GM12878 (cell line): ENCODE data around the gene PRDM2. TPM values are rescaled to one million over a fixed set of nuclear protein-coding genes. Genes with fewer than 3 reads are reported as not detected.

Experiments used
- ATAC-seq: fragments of 200-7000 bp; cut with Tn5 transposase; 3 replicates; pipeline ENCODE4 v1.9.1; 2020; ENCODE audit warnings: mild to moderate bottlenecking, moderate library complexity
- BruUV-seq: library from RNA; stranded (reverse); fragments of 400-500 nt; replicated peaks from 2 replicates; lab custom pipeline; 2021; lab: Mats Ljungman, UMichigan
- CTCF ChIA-PET: fragments of 300-600 bp; sonication (Branson Sonifier 250); formaldehyde crosslinking; extraction: SDS; loops from one replicate; lab custom pipeline; 2021; ENCODE audit warnings: inconsistent platforms; lab: Yijun Ruan, JAX
- POLR2A ChIA-PET: fragments of 350-600 bp; formaldehyde crosslinking; extraction: SDS; loops from one replicate; lab custom pipeline; 2021; ENCODE audit warnings: inconsistent platforms; lab: Charles Lee
- RAD21 ChIA-PET: fragments of 300-600 bp; sonication (Branson Sonifier 250); formaldehyde crosslinking; loops from one replicate; lab custom pipeline; 2023; ENCODE audit warnings: antibody characterized with exemption; ENCODE audit not compliant: unreplicated experiment; lab: Charles Lee
- SMC1A ChIA-PET: fragments of 300-600 bp; sonication (Branson Sonifier 250); formaldehyde crosslinking; loops from one replicate; lab custom pipeline; 2023; ENCODE audit not compliant: unreplicated experiment, uncharacterized antibody; lab: Charles Lee
- DNase-seq: peaks from one replicate; pipeline ENCODE4 v3.0.0-alpha.2; 2011; ENCODE audit warnings: low read depth, low spot score
- FAIRE-seq: peaks from 3 replicates; lab custom pipeline; 2011; peaks lifted over from hg19 to GRCh38; lab: Jason Lieb, UNC
- H2AFZ ChIP-seq: 2 replicates; pipeline ENCODE4 v1.6.0; 2011; ENCODE audit warnings: low read depth, low read length, control low read depth; ENCODE audit not compliant: control insufficient read depth
- H3K27ac ChIP-seq: 2 replicates; pipeline ENCODE4 v1.5.1; 2011; ENCODE audit warnings: control low read depth; ENCODE audit not compliant: control insufficient read depth, insufficient read depth
- H3K27me3 ChIP-seq, 2 experiments: replicated peaks in 1 of 2; 2 replicates each; pipeline versions ENCODE4 v1.6.0 to v1.6.1; 2011; ENCODE audit warnings: low read length in 1 of 2; ENCODE audit not compliant: control insufficient read depth in 2 of 2, insufficient read depth in 2 of 2
- H3K36me3 ChIP-seq, 2 experiments: 2 replicates each; pipeline ENCODE4 v1.5.1; 2011; ENCODE audit warnings: low read length in 1 of 2; ENCODE audit not compliant: control insufficient read depth in 2 of 2, insufficient read depth in 2 of 2
- H3K4me1 ChIP-seq: 2 replicates; pipeline ENCODE4 v1.6.1; 2011; ENCODE audit warnings: mild to moderate bottlenecking, low read length, moderate library complexity, mixed read lengths; ENCODE audit not compliant: control insufficient read depth, insufficient read depth
- H3K4me2 ChIP-seq: 2 replicates; pipeline ENCODE4 v1.6.0; 2011; ENCODE audit warnings: control low read depth; ENCODE audit not compliant: control insufficient read depth, insufficient read depth
- H3K4me3 ChIP-seq: fragments of 200-600 bp; sonication (generic); 2 replicates; pipeline ENCODE4 v1.5.1; 2016
- H3K79me2 ChIP-seq: 2 replicates; pipeline ENCODE4 v1.6.0; 2011; ENCODE audit warnings: low read length; ENCODE audit not compliant: control insufficient read depth, insufficient read depth
- H3K9ac ChIP-seq: 2 replicates; pipeline ENCODE4 v1.8.0; 2011; ENCODE audit warnings: low read length, control low read depth, mixed read lengths; ENCODE audit not compliant: control insufficient read depth, insufficient read depth
- H3K9me3 ChIP-seq: replicated peaks from 3 replicates; pipeline ENCODE4 v1.5.1; 2011; ENCODE audit warnings: mild to moderate bottlenecking, low read length; ENCODE audit not compliant: control insufficient read depth, insufficient read depth
- H4K20me1 ChIP-seq: 2 replicates; pipeline ENCODE4 v1.6.0; 2011; ENCODE audit not compliant: control insufficient read depth, insufficient read depth
- BRCA1 ChIP-seq: IDR thresholded peaks from 2 replicates; pipeline ENCODE4 v1.6.1; 2011; ENCODE audit warnings: low read depth, low read length, improper control_type of control experiment
- CBX3 ChIP-seq: fragments of 200-600 bp; sonication (generic); IDR thresholded peaks from 2 replicates; pipeline ENCODE4 v1.6.1; 2016; ENCODE audit warnings: low read depth, borderline replicate concordance
- CHD2 ChIP-seq: IDR thresholded peaks from 2 replicates; pipeline ENCODE4 v1.6.1; 2011; ENCODE audit warnings: low read depth, low read length, improper control_type of control experiment, borderline replicate concordance
- E4F1 ChIP-seq: fragments of 450-650 bp; IDR thresholded peaks from 2 replicates; pipeline ENCODE4 v1.6.1; 2018; ENCODE audit warnings: borderline replicate concordance, mild to moderate bottlenecking; ENCODE audit not compliant: partially characterized antibody
- EP300 ChIP-seq, 2 experiments: fragments of 150-350 bp in 1 of 2; IDR thresholded peaks; 2 replicates each; pipeline ENCODE4 v1.6.1; 2011 to 2012; ENCODE audit warnings: low read depth in 2 of 2, low read length in 2 of 2, borderline replicate concordance in 1 of 2, improper control_type of control experiment in 1 of 2, inconsistent platforms in 1 of 2; ENCODE audit not compliant: control insufficient read depth in 1 of 2
- GATAD2B ChIP-seq: fragments of 450-650 bp; conservative IDR thresholded peaks from 2 replicates; pipeline ENCODE4 v1.6.1; 2017; ENCODE audit warnings: low read depth, mild to moderate bottlenecking, moderate library complexity
- IRF5 ChIP-seq: fragments of 450-650 bp; IDR thresholded peaks from 2 replicates; pipeline ENCODE4 v1.6.1; 2017; ENCODE audit warnings: borderline replicate concordance
- LARP7 ChIP-seq: fragments of 450-650 bp; IDR thresholded peaks from 2 replicates; pipeline ENCODE4 v1.6.1; 2017; ENCODE audit warnings: mild to moderate bottlenecking
- NFXL1 ChIP-seq: fragments of 450-650 bp; IDR thresholded peaks from 2 replicates; pipeline ENCODE4 v1.6.1; 2017; ENCODE audit warnings: antibody characterized with exemption, mild to moderate bottlenecking, borderline replicate concordance
- PAX5 ChIP-seq: IDR thresholded peaks from 2 replicates; pipeline ENCODE4 v1.6.1; 2011; ENCODE audit warnings: low read depth, low read length, borderline replicate concordance
- REST ChIP-seq: IDR thresholded peaks from 2 replicates; pipeline ENCODE4 v1.6.1; 2012; ENCODE audit warnings: mild to moderate bottlenecking, low read depth, low read length
- RFX5 ChIP-seq: IDR thresholded peaks from 2 replicates; pipeline ENCODE4 v1.6.1; 2011; ENCODE audit warnings: low read depth, low read length, improper control_type of control experiment
- SIN3A ChIP-seq: IDR thresholded peaks from 2 replicates; pipeline ENCODE4 v1.6.1; 2012; ENCODE audit warnings: low read depth, low read length, improper control_type of control experiment
- SREBF2 ChIP-seq: IDR thresholded peaks from 2 replicates; pipeline ENCODE4 v1.6.1; 2012; ENCODE audit warnings: mild to moderate bottlenecking, low read length
- TARDBP ChIP-seq: IDR thresholded peaks from 2 replicates; pipeline ENCODE4 v1.6.1; 2016; ENCODE audit warnings: borderline replicate concordance
- TCF3 ChIP-seq: IDR thresholded peaks from 2 replicates; pipeline ENCODE4 v1.6.1; 2012; ENCODE audit warnings: low read depth, mild to moderate bottlenecking, low read length, borderline replicate concordance; ENCODE audit not compliant: insufficient read depth
- ZNF274 ChIP-seq: IDR thresholded peaks from one replicate; pipeline ENCODE4 v1.8.0; 2011; ENCODE audit not compliant: insufficient read length, insufficient read depth
- ZNF384 ChIP-seq: IDR thresholded peaks from 2 replicates; pipeline ENCODE4 v1.6.1; 2012; ENCODE audit warnings: low read depth, mild to moderate bottlenecking, low read length, improper control_type of control experiment, borderline replicate concordance
- ZZZ3 ChIP-seq: IDR thresholded peaks from 2 replicates; pipeline ENCODE4 v1.6.1; 2011; ENCODE audit warnings: low read depth; ENCODE audit not compliant: control insufficient read depth, insufficient read length
- WGBS: methylation state at CpG from one replicate; pipeline ENCODE4 v1.1.6; 2016; ENCODE audit warnings: low lambda C conversion rate; ENCODE audit not compliant: insufficient replicate concordance, insufficient coverage; ENCODE audit errors: missing lambda C conversion rate; 5-methylcytosine and 5-hydroxymethylcytosine counted together
- in situ Hi-C: fragments of 300-500 bp; cut with MboI; formaldehyde crosslinking; loops from 9 replicates; pipeline ENCODE4 v1.14.3; 2018; ENCODE audit warnings: mixed read lengths
- intact Hi-C: fragments of 100-400 bp; cut with micrococcal nuclease; formaldehyde crosslinking; loops from one replicate; pipeline ENCODE4 v1.14.2; 2022; ENCODE audit not compliant: unreplicated experiment
- polyA plus RNA-seq, 11 experiments: library from polyadenylated mRNA; depleted of rRNA in 4 of 11; unstranded in 6 of 11; stranded (reverse) in 5 of 11; fragments of >200 nt; fragmentation: Nextera tagmentation in 4 of 11; fragmentation: Illumina TruSeq in 1 of 11; extraction: Ambion mirVana in 4 of 11; extraction: Trizol in 1 of 11; gene quantifications; 1 replicate in 1 of 11; 2 replicates in 10 of 11; pipeline versions ENCODE4 v1.2.1 to v1.2.3, GENCODE V29; 2011 to 2016; ENCODE audit warnings: inconsistent platforms in 2 of 11, missing spikeins in 2 of 11, low read depth in 1 of 11
- total RNA-seq, 4 experiments: library from RNA; depleted of rRNA in 3 of 4; stranded (reverse); fragments of >200 nt in 3 of 4; fragmentation: Illumina TruSeq in 1 of 4; extraction: Trizol in 1 of 4; gene quantifications; 2 replicates each; pipeline versions ENCODE4 v1.2.1 to v1.2.3, GENCODE V29; 2013 to 2021

PRDM2 gene
- total and polyA plus RNA-seq, 10 of the 15 experiments (the other 5 are each of a cell fraction or from before 2014, with no cell fraction given): 8.4 to 45.1 (median 23.5) TPM

- no peak for DNase-seq
- in situ Hi-C loops: no loop called here
- H3K4me1 ChIP-seq: no peaks in the 10 kb centered on the region
- no peak overlapping the region for H3K4me3 ChIP-seq
- no peaks in the 10 kb centered on the region for H3K27me3 ChIP-seq
- TF ChIP-seq ZZZ3 (no peak), RFX5 (no peak), PAX5 (no peak), ZNF274 (no peak), LARP7 (no peak), ZNF384 (no peak), CBX3 (no peak), EP300 (IDR thresholded peaks at IDR 0.05; ENCODE audit: borderline replicate concordance in 1 of 2, control insufficient read depth in 1 of 2, low read depth in 2 of 2, low read length in 2 of 2) (no peak), BRCA1 (no peak), TARDBP (no peak), E4F1 (no peak), GATAD2B (no peak), REST (no peak), SIN3A (no peak), IRF5 (no peak), NFXL1 (no peak), SREBF2 (no peak), CHD2 (no peak), TCF3 (no peak)
- TF ChIP-seq, all 136 proteins: peak for 0
- H3K4me2 ChIP-seq: no peak overlapping the region
- peaks cover 4% of the 10 kb centered on the region; the same call in 1 of the 2 replicates for H4K20me1 ChIP-seq
- ChIA-PET SMC1A (no interaction called here), POLR2A (no interaction called here), RAD21 (no interaction called here), CTCF (interaction anchor here (1.1 kb wide), 1 partner anchor 28 kb away, joined by 3 read pairs; no protein-coding TSS in a partner anchor)
- no peak overlapping the region for H3K27ac ChIP-seq
- H2AFZ ChIP-seq: no peak overlapping the region
- H3K36me3 ChIP-seq: peaks cover 23 to 53% of the 10 kb centered on the region in 2 experiments
- WGBS: 80% methylated on average over 5 of the region's 5 CpGs
- H3K9me3 ChIP-seq: no peaks in the 10 kb centered on the region
- H3K79me2 ChIP-seq: peaks cover 32% of the 10 kb centered on the region
- FAIRE-seq (no peak), ATAC-seq (no peak)
- BruUV-seq: no TSS peak
- intact Hi-C loops: no loop called here
- H3K9ac ChIP-seq: no peak overlapping the region
Measured at GRCh38 chr1:13784971-13785370, 85.0 kb downstream of the PRDM2 start.
